Common myeloid progenitor, CD34-positive (primary cell): Measurements from ENCODE around the gene FOXP4.
A peak's percentile ranks its signal among the peaks of the same experiment; 100 is the strongest.

Experiments
- CTCF ChIA-PET: fragments of 350-600 bp; sonication (Branson Sonifier 250); formaldehyde crosslinking; loops from one replicate; lab custom pipeline; 2021; ENCODE audit warnings: antibody characterized with exemption; lab: Charles Lee
- POLR2A ChIA-PET: fragments of 350-600 bp; sonication (Branson Sonifier 250); formaldehyde crosslinking; loops from one replicate; lab custom pipeline; 2021; ENCODE audit warnings: antibody characterized with exemption; lab: Charles Lee
- DNase-seq, 3 donors: peaks; one replicate each; pipeline versions ENCODE4 v3.0.0 to v3.0.0-alpha.2; 2013
- H3K27ac ChIP-seq, 2 experiments: 1 replicate in 1 of 2; 2 replicates in 1 of 2; pipeline ENCODE4 v1.7.0; 2013; ENCODE audit warnings: inconsistent platforms in 2 of 2, low read length in 2 of 2, mild to moderate bottlenecking in 2 of 2, low read depth in 1 of 2, moderate library complexity in 1 of 2; ENCODE audit not compliant: severe bottlenecking in 2 of 2, insufficient read depth in 1 of 2, poor library complexity in 1 of 2
- H3K27me3 ChIP-seq, 5 experiments: replicated peaks in 2 of 5; 1 replicate in 3 of 5; 2 replicates in 2 of 5; pipeline versions ENCODE4 v1.6.1 to v1.7.0; 2013; ENCODE audit warnings: low read length in 4 of 5, mild to moderate bottlenecking in 2 of 5, moderate library complexity in 2 of 5, inconsistent platforms in 1 of 5; ENCODE audit not compliant: insufficient read depth in 5 of 5, control insufficient read depth in 4 of 5
- H3K36me3 ChIP-seq, 4 experiments: 1 replicate in 2 of 4; 2 replicates in 2 of 4; pipeline versions ENCODE4 v1.6.1 to v1.7.0; 2013; ENCODE audit warnings: low read length in 3 of 4, control low read depth in 1 of 4, mild to moderate bottlenecking in 1 of 4; ENCODE audit not compliant: control insufficient read depth in 4 of 4, insufficient read depth in 4 of 4
- H3K4me1 ChIP-seq, 4 experiments: 1 replicate in 3 of 4; 2 replicates in 1 of 4; pipeline versions ENCODE4 v1.6.1 to v1.7.1; 2013; ENCODE audit warnings: low read length in 3 of 4, mild to moderate bottlenecking in 3 of 4, control low read depth in 1 of 4, inconsistent platforms in 1 of 4, moderate library complexity in 1 of 4; ENCODE audit not compliant: control insufficient read depth in 4 of 4, insufficient read depth in 4 of 4; ENCODE audit errors: control extremely low read depth in 1 of 4
- H3K4me3 ChIP-seq, 7 experiments: 1 replicate in 4 of 7; 2 replicates in 3 of 7; pipeline versions ENCODE4 v1.5.1 to v1.7.0; 2013; ENCODE audit warnings: mild to moderate bottlenecking in 7 of 7, low read length in 6 of 7, moderate library complexity in 6 of 7, inconsistent platforms in 2 of 7, low read depth in 2 of 7, control low read depth in 1 of 7; ENCODE audit not compliant: insufficient read depth in 4 of 7, control insufficient read depth in 1 of 7; ENCODE audit errors: extremely low read depth in 1 of 7
- H3K9me3 ChIP-seq, 5 experiments: 1 replicate in 4 of 5; 2 replicates in 1 of 5; pipeline versions ENCODE4 v1.6.1 to v1.7.1; 2013; ENCODE audit warnings: low read length in 4 of 5, mild to moderate bottlenecking in 2 of 5, inconsistent platforms in 1 of 5, low read depth in 1 of 5, moderate library complexity in 1 of 5; ENCODE audit not compliant: control insufficient read depth in 4 of 5, insufficient read depth in 2 of 5; ENCODE audit errors: control extremely low read depth in 1 of 5
- WGBS: methylation state at CpG from one replicate; pipeline ENCODE4 v1.1.5; 2013; ENCODE audit not compliant: insufficient coverage; 5-methylcytosine and 5-hydroxymethylcytosine counted together

FOXP4 gene

GRCh38 chr6:41588111-41588510 lies 41.9 kb downstream of the FOXP4 start:
- no peaks in the 10 kb centered on the region for H3K9me3 ChIP-seq
- CTCF ChIA-PET, result interaction anchor here (1.1 to 2.8 kb wide), 6 partner anchors 15 to 220 kb away, joined by 3 to 18 read pairs (median 4); no protein-coding TSS in a partner anchor
- peaks cover 0 to 6% (median 2%) of the 10 kb centered on the region in 4 experiments for H3K36me3 ChIP-seq
- DNase-seq, result no peak
- H3K4me1 ChIP-seq, result no peaks in the 10 kb centered on the region
- 94% methylated on average over 7 of the region's 15 CpGs for WGBS
- H3K27ac ChIP-seq, result no peak overlapping the region
- POLR2A ChIA-PET, result interaction anchor here (0.6 kb wide), 1 partner anchor 138 kb away, joined by 6 read pairs; no protein-coding TSS in a partner anchor
- no peak overlapping the region for H3K4me3 ChIP-seq
- H3K27me3 ChIP-seq, result no peaks in the 10 kb centered on the region

GRCh38 chr6:41589223-41589622 lies 43.0 kb downstream of the FOXP4 start:
- no peak overlapping the region for H3K27ac ChIP-seq
- no peak for DNase-seq
- ChIA-PET CTCF (interaction anchor here (0.6 to 2.8 kb wide), 16 partner anchors 14 to 221 kb away, joined by 3 to 18 read pairs (median 4); no protein-coding TSS in a partner anchor), POLR2A (no interaction called here)
- peaks cover 0 to 6% (median 2%) of the 10 kb centered on the region in 4 experiments for H3K36me3 ChIP-seq
- no peaks in the 10 kb centered on the region for H3K27me3 ChIP-seq
- H3K9me3 ChIP-seq, result no peaks in the 10 kb centered on the region
- WGBS, result 98% methylated on average over 4 of the region's 4 CpGs
- H3K4me1 ChIP-seq, result no peaks in the 10 kb centered on the region
- no peak overlapping the region for H3K4me3 ChIP-seq

GRCh38 chr6:41589636-41590622 lies 43.7 kb downstream of the FOXP4 start:
- no peaks in the 10 kb centered on the region for H3K4me1 ChIP-seq
- no peak overlapping the region for H3K4me3 ChIP-seq
- no peak overlapping the region for H3K27ac ChIP-seq
- 95% methylated on average over 30 of the region's 39 CpGs for WGBS
- no peaks in the 10 kb centered on the region for H3K9me3 ChIP-seq
- DNase-seq, result no peak
- peaks cover 0 to 6% (median 2%) of the 10 kb centered on the region in 4 experiments for H3K36me3 ChIP-seq
- POLR2A ChIA-PET, result no interaction called here
- no peaks in the 10 kb centered on the region for H3K27me3 ChIP-seq
- CTCF ChIA-PET, result interaction anchor here (0.9 to 2.8 kb wide), 13 partner anchors 13 to 222 kb away, joined by 3 to 18 read pairs (median 3); no protein-coding TSS in a partner anchor

- Histone ChIP-seq H3K4me1 (no peaks in the 10 kb centered on the region), H3K4me3 (no peak overlapping the region), H3K27me3 (no peaks in the 10 kb centered on the region), H3K9me3 (no peaks in the 10 kb centered on the region), H3K36me3 (peaks cover 0 to 6% (median 2%) of the 10 kb centered on the region in 4 experiments), H3K27ac (no peak overlapping the region)
- DNase-seq, result no peak
- ChIA-PET POLR2A (no interaction called here), CTCF (interaction anchor here (0.7 to 2.3 kb wide), 11 partner anchors 10 to 224 kb away, joined by 3 to 7 read pairs (median 3); no protein-coding TSS in a partner anchor)
- 97% methylated on average over 5 of the region's 6 CpGs for WGBS
Measured at GRCh38 chr6:41591122-41591521, 44.9 kb downstream of the FOXP4 start.

GRCh38 chr6:41591859-41592502 lies 45.8 kb downstream of the FOXP4 start:
- 0% methylated on average over 6 of the region's 7 CpGs for WGBS
- POLR2A ChIA-PET, result no interaction called here
- Histone ChIP-seq H3K36me3 (peaks cover 0 to 6% (median 3%) of the 10 kb centered on the region in 4 experiments), H3K4me3 (no peak overlapping the region), H3K27me3 (no peaks in the 10 kb centered on the region), H3K27ac (no peak overlapping the region), H3K9me3 (no peaks in the 10 kb centered on the region), H3K4me1 (no peaks in the 10 kb centered on the region)
- DNase-seq, result peak; percentile 65 to 80 (median 73)
- CTCF ChIA-PET, result interaction anchor here (0.6 to 3.1 kb wide), 12 partner anchors 11 to 224 kb away, joined by 3 to 18 read pairs (median 3); no protein-coding TSS in a partner anchor

GRCh38 chr6:41593406-41593805 lies 47.2 kb downstream of the FOXP4 start:
- POLR2A ChIA-PET, result no interaction called here
- WGBS, result 95% methylated on average over 24 of the region's 24 CpGs

More at GRCh38 chr6:41593406-41593805, 47.2 kb downstream of the FOXP4 start:
- H3K9me3 ChIP-seq, result no peaks in the 10 kb centered on the region
- no peak for DNase-seq
- peaks cover 0 to 5% (median 3%) of the 10 kb centered on the region in 4 experiments for H3K36me3 ChIP-seq
- CTCF ChIA-PET, result interaction anchor here (1.5 to 3.1 kb wide), 3 partner anchors 9 to 225 kb away, joined by 3 to 18 read pairs (median 10); no protein-coding TSS in a partner anchor
- H3K27me3 ChIP-seq, result no peaks in the 10 kb centered on the region
- no peak overlapping the region for H3K4me3 ChIP-seq
- no peak overlapping the region for H3K27ac ChIP-seq
- H3K4me1 ChIP-seq, result no peaks in the 10 kb centered on the region
